Measurements from ENCODE around the gene PARP15.

GRCh38 chr3:122612696-122613095, 35.2 kb downstream of the PARP15 start:
- no peak for TF ChIP-seq CTCF (IDR thresholded peaks at IDR 0.05)
- TF ChIP-seq POLR2AphosphoS5 (IDR thresholded peaks at IDR 0.05) = no peak
- TF ChIP-seq EP300 (IDR thresholded peaks at IDR 0.05) = no peak
- TF ChIP-seq POLR2A (IDR thresholded peaks at IDR 0.05) = no peak

All from gastroesophageal sphincter (tissue), 3 donors.